GM13976 (cell line): ENCODE measurements around the gene CAPZB.

Experiments
- DNase-seq: peaks from one replicate; pipeline ENCODE4 v3.0.0; 2012; ENCODE audit warnings: low spot score
- in situ Hi-C: fragments of 300-500 bp; cut with MboI; formaldehyde crosslinking; loops from one replicate; pipeline ENCODE4 v1.12.0; 2022; ENCODE audit warnings: low sequenced_read_pairs, mixed read lengths, inconsistent platforms; ENCODE audit not compliant: unreplicated experiment
- TF ChIP-seq, protein P1 (sequence below): IDR thresholded peaks from 2 replicates; pipeline ENCODE4 v1.5.1; 2012; ENCODE audit warnings: borderline replicate concordance, mild to moderate bottlenecking; ENCODE audit not compliant: insufficient read depth; ENCODE audit errors: extremely low read depth, missing control alignments, control extremely low read depth

The CAPZB gene

GRCh38 chr1:19344372-19344810 is 140.9 kb downstream of the CAPZB start:
- TF ChIP-seq, protein P1, sequence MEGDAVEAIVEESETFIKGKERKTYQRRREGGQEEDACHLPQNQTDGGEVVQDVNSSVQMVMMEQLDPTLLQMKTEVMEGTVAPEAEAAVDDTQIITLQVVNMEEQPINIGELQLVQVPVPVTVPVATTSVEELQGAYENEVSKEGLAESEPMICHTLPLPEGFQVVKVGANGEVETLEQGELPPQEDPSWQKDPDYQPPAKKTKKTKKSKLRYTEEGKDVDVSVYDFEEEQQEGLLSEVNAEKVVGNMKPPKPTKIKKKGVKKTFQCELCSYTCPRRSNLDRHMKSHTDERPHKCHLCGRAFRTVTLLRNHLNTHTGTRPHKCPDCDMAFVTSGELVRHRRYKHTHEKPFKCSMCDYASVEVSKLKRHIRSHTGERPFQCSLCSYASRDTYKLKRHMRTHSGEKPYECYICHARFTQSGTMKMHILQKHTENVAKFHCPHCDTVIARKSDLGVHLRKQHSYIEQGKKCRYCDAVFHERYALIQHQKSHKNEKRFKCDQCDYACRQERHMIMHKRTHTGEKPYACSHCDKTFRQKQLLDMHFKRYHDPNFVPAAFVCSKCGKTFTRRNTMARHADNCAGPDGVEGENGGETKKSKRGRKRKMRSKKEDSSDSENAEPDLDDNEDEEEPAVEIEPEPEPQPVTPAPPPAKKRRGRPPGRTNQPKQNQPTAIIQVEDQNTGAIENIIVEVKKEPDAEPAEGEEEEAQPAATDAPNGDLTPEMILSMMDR = peak; percentile 86
- peak; percentile 78 for DNase-seq
- in situ Hi-C loops = no loop called here

GRCh38 chr1:19343617-19344350 is 141.6 kb downstream of the CAPZB start:
- TF ChIP-seq, protein P1 = no peak
- no peak for DNase-seq
- in situ Hi-C loops = no loop called here

DNA sequence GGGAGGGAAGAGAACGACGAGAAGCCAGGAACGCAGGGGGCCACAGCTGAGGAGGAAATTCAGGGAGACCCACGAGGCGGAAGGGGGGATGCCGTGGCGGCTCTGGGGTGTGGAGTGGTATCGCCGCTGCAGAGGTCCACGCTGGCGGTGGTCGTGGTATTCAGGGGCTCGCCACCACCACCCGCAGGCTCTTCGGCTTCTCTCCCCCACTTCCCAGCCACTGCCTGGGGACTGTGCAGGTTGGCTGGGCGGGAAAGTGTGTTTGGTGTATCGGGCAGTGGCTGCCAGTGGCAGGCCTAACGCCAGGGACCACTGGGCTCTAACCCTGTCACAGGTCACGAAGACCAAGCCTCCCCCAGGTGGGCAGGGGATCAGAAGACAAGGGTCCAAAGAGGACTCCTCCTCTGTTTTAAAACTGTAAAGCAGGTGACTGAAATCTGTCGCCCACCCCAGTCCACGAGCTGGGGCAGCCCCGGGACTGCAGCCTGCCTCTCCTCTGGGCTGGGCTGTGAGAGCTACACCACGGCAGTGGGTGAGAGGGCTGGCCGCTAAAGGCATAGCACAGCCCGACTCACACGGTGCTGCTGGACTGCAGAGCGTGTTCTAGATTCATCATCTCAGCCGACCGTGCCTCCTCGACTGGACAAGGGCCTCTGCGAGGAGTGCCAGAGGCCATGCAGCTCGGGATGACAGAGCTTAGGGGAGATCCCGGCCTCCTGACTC is 142.3 kb downstream of the CAPZB start:
- TF ChIP-seq, protein P1 = no peak
- in situ Hi-C loops = no loop called here
- DNase-seq = no peak

DNA sequence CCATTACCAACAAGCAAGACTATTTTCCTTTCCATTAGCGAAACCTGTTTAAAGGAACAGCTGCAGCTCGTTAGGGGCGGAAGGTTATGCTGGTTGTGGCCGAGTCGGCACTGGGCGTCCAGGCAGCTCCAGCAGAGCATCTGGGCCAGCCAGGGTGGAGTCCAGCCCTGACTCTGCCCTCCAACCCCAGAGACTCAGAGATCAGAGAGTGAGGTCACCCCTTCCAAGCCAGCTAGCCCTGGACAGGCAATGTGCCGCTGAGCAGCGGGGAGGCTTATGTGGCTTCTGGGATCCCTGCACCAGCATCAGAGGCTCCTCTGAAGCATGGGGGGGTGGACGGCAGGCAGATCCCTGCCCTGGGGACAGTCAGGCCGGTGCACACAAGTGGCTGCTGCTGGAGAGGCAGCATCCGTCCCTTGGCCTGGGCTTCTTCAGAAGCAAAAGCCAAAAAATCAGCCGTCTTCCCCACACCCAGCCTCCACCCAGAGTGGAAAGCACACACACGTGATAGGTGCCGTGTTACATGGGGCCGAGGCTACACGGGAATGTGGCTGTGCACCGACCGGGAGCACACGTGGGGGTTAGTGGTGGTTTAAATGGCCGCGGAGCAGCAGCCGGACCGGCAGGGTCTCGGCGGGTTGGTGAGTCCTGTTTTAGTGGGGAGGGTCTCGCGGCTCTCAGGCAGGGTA is 143.1 kb downstream of the CAPZB start:
- TF ChIP-seq, protein P1 = no peak
- in situ Hi-C loops = no loop called here
- no peak for DNase-seq

DNA sequence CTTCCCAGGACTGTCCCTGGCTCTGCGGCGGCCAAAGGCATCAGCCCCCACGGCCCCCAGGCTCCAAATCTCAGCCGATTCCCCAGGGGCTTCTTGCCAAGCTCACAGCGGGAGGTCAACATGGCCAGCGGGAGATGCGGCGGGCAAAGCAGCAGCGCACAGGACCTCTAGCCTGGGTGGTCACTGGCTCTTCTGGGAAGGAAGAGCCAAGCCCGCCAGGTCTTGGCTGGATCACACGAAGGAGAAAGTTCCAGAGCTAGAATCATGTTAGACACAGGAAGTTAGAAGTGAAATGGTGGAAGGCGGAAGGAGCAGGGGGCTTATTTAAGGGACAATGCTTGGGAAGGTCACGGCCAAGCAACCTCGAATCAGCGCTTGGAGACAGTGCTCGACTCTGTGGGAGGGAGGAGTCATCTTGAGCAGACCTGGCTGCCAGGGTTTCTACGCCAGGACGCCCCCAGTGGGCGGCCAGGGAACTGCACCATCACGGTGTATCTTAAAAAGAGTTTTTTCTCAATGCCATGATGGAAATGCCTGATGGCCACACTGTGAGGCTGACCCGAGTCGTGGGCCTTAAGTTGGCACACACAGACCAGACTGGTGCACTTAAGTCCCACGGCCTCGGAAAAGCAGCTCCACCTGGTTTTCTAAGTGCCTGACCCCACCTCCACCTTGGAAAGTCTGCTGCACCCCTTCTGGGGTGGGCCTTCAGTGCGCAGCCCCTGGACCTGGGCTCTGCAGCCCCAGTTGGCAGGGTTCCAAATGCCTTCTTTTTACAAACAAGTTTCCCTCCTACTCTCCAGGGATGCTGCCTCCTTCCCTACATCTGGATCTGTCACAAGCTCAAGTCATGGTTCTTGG is 143.9 kb downstream of the CAPZB start:
- TF ChIP-seq, protein P1 = peak; percentile 63
- DNase-seq = peak; percentile 92
- in situ Hi-C loops = no loop called here
